Germinal center (tissue), 1 donor: ENCODE data around the gene FNDC3B.
"Not testable (repeated sequence)": the region's sequence is repeated elsewhere in the genome, so short reads cannot be mapped to it uniquely, and the experiment has no call there.

ENCODE experiments used
- DNase-seq: peaks from one replicate; pipeline ENCODE4 v3.0.0; 2012; ENCODE audit warnings: mixed read lengths, low spot score

The FNDC3B gene

DNA sequence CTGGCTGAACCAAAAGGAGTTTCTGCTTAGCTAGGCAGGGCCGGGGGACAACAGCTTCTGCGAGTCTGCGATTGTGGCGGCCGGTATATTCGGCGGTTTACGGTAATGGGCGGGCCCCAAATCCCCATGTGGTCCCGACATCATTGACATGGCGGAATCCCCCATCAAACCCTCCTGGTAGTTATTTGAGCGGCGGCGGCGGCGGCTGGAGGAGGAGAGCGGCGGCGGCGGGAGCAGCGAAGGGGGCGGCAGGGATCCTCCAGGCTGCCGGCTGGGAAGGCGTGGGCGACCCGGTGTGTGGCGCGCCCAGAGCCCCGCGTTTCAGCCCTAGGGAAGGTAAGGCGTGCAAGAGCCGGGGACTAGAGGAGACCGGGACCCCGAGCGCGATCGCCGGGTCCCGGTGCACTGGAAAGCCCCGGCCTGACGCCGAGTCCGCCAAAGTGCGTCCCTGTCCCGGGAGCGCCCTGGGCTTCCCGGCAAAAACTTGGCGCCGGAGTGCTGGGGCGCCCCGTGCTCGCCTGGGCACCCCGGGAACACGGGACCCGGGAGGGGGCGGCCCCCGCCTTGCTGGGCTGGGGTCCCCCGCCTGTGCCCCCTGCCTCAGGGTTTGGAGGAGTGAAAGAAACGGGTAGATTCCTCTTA is at the start of gene FNDC3B:
FNDC3B (plus strand) TSS at position 143 of the 642 bp plus-strand sequence. CDS start 72,902 bp downstream, outside the sequence.
- DNase-seq = peak; percentile 87

DNA sequence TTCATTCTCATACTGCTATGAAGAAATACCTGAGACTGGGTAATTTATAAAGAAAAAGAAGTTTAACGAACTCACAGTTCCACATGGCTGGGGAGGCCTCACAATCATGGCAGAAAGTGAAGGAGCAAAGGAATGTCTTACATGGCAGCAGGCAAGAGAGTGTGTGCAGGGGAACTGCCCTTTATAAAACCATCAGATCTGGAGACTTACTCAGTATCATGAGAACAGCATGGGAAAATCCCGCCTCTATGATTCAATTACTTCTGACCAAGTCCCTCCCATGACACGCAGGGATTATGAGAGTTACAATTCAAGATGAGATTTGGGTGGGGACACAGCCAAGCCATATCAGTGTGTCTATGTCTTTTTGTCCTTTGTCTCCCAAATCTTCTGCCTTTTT is 49.1 kb upstream of the FNDC3B start:
- DNase-seq = not testable (repeated sequence)

DNA sequence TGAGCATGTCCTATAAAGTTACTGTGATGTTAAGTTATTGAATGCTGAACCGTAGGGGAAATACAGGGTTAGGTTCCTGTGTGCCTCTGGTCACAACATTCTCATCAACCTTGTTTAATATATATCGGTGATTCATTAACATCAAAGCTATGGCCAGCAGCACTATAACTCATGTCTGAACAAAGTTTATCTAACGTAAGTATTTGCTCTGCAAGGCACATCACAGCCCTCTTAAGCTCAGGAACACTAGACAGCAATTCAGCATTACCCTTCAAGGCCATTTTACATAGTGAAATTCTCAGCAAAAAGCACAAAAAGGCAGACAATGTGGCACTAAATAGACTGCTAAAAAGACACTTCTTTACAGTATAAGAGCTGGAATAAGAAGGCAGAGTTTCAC is 48.2 kb upstream of the FNDC3B start:
- DNase-seq = no peak

DNA sequence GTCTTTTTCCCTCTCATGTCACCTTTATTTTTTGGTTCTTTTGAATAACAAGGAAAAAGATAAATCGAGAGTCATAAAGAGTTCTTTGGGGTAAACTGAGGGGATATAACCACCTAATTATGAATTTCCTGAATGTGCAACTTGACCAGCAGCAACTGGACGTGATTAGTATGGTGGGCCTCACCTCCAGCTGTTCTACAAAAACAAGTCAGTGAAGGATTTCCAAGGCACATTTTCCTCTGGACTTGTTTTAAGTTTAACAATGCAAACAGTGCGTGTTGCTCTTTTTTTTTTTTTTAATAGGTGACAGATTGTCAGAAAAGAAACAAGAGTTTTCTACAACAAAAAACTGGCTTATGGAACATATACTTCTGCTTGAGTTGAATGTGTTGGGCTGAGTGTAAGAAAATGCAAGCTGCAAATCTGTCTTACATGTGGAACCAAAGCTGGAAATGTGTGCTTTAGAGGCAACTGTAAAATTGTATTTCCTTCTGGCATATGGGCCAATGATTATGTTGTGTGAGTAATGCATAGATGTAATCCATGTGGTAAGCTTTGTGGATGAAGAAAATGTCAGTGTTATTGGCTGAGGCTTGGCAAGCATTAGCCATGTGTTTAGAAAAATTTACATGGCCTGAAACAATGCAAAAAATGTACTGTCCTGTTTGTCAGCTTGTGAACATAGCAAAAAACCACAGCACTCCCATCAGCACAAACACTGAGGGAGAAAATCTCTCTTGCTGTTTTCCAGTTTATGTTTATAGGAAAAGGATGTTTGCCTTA is 44.5 kb upstream of the FNDC3B start:
- DNase-seq = no peak

DNA sequence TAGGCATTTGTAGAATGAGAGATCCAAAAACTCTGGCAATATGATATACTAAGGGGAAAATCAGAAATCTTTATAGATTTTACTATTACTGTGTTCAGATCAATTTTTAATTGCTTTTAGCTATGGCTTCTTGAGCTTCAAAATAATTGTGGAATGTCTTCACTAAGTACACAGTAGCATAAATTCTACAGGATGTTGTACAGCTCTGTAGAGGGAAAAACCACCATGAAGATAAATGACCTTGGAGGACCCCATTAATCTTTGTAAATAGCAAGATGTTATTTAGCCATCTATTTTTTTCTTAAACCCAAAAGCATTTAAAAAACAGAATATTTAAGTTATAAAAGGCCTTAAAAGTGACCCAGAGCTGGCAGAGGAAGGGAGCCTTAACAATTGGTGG is 43.9 kb upstream of the FNDC3B start:
- no peak for DNase-seq

DNA sequence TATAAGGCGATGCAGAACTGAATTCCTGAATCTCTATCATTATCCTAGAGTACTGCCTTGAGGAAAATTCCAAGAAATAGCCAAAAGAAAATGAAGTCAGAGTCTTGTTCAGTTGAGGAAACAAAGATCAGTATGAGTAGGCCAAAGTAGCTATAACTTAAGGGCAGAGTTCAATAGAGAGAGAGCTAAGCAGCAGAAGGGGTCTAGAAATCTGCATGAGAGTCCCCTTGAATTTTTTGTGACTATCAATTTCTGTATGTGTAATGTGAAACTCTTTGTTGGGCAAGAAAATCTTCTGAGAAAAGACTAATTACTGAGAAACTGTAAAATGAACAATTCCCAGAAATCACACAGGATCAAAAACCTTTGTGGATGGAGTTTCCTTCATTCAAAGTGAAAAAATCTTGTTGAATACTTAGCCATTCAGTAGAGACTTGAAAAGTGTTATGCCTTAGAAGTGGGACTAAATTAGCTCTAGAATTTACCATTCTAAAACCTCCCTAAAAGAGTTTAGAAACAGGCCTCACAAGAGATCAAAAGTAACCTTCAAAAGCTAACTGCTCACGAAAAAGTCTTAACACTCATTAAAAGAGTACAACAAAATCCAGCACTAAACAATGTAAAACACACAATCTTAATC is 43.1 kb upstream of the FNDC3B start:
- DNase-seq = no peak

DNA sequence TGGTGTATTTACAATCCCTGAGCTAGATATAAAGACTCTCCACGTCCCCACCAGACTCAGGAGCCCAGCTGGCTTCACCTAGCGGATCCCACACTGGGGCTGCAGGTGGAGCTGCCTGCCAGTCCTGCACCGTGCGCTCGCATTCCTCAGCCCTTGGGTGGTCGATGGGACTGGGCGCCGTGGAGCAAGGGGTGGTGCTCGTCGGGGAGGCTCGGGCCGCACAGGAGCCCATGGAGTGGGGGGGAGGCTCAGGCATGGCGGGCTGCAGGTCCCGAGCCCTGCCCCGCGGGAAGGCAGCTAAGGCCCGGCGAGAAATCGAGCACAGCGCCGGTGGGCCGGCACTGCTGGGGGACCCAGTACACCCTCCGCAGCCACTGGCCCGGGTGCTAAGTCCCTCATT is 40.6 kb upstream of the FNDC3B start:
- not testable (repeated sequence) for DNase-seq

DNA sequence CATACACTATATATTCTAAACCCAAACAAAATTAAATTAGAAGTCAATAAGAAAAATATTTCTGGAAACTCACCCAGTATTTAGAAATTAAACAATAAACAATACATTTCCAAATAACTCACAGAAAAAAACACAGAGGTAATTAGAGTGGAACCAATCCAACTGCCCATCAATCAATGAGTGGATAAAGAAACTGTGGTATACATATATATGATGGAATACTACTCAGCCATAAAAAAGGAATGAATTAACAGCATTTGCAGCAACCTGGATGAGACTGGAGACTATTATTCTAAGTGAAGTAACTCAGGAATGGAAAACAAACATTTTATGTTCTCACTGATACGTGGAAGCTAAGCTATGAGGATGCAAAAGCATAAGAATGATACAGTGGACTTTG is 37.8 kb upstream of the FNDC3B start:
- DNase-seq = not testable (repeated sequence)

DNA sequence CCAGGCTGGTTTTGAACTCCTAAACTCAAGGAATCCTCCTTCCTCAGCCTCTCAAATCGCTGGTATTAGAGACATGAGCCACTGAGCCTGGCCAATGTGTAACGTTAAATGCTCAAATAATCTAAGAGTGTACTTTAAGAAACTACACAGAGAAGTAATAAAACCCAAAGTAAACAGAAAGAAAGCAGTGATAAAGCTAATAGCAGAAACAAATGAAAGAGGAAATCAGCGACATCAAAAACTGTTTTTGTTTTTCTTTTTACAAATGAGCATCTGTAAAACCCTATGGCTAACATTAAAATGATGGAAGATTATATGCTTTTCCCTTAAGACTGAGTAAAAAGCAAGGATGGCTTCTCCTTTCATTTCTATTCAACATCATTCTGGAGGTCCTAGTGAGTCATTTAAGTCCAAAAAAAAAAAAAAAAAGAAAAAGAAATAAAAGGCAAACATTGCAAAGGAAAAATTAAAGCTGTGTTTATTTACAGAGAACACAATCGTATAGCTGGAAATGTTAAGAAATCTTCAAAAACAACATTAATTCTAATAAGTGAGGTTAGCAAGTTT is 36.8 kb upstream of the FNDC3B start:
- no peak for DNase-seq

DNA sequence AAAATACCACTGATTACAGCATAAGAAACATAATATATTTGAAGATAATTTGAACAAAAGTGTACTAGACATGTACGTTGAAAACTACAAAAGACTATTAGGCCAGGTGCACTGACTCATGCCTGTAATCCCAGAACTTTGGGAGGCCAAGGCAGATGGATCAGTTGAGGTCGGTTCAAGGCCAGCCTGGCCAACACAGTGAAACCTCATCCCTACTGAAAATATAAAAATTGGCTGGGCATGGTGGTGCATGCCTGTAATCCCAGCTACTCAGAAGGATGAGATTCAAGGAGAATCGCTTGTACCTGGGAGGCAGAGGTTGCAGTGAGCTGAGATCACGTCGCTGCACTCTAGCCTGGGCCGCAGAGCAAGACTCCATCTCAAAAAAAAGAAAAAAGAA is 36.2 kb upstream of the FNDC3B start:
- no peak for DNase-seq

DNA sequence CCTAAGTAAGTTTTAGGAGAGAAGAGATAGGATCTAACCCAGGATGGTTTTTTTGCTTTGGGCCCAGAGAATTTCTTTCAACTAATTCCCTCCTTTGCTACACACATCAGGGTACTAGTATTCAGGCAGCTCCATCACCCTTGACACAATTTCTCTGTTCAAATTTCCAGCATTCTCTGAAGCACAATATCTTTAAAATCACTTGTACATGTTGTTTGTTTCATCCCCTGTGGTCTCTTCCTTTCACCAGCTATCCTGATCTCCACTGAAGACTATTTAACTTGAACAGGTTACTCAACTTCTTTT is 32.4 kb upstream of the FNDC3B start:
- DNase-seq = no peak

DNA sequence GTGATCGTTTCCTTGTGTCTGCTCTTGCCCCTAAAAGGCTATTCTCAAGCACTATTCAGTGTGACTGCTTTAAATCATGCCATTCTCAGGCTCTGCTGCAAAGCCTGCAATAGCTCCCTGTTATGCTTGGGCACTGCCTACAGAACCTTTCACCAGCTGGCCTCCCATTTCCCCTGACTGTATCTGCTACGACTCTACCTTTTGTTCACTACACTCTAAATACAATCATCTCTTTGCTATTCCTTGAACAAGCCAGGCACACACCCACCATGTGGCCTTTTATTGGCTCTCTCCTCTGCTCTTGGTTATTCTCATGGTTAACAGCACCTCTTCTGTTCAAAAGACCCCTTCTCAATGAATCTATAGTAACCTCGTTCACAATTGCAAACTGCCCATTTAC is 29.6 kb upstream of the FNDC3B start:
- no peak for DNase-seq

DNA sequence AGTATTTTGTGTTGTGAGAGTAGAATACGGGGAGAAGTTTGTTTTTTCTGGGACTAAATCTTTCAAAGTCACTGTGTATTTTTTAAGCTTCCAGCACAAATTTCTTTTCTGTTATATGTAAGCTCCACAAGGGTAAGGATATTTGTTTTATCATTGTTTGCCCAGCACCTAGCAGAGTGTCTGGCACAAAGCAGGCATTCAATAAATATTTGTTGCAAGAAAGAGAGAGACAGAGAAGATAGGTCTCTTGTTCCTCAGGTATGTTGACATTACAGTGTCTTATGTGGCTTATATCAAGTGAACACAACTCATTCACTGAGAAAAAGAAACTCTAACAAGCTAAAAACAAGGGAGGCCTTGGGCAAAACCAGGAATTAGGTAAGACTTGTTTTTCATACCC is 26.6 kb upstream of the FNDC3B start:
- no peak for DNase-seq

DNA sequence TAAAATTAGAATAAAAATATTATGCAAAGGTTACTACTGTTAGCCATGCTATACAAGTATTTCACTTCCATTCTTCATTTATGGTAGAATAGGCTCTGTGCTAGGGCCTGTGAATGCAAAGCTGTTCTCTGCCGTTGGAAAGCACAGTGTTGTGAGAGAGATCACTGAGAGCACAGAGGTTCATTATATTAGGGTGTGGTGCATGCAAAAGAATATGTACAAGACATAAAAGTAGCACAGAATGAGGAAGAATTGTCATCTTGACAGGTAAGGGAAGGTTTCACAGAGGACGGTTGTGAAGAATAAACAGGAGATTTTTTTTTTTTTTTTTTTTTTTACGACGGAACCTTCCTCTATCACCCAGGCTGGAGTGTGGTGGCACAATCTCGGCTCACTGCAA is 25.2 kb upstream of the FNDC3B start:
- DNase-seq = no peak

DNA sequence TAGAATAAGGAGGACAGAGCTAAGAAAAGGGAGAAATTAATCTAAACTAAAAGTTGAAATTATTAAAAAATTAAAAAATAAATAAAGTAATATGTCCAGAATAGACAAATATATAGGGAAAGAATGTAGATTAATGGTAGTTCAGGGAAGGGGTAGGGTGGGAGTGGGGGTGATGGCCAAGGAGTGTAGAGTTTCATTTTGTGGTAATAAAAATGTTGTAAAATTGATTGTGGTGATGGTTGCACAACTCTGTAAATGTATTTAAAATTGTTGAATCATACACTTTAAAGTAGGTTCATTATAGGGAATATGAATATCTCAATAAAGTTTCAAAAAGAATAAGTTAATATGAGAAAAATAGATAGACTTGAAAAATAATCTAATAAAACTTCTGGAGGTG is 21.0 kb upstream of the FNDC3B start:
- no peak for DNase-seq

DNA sequence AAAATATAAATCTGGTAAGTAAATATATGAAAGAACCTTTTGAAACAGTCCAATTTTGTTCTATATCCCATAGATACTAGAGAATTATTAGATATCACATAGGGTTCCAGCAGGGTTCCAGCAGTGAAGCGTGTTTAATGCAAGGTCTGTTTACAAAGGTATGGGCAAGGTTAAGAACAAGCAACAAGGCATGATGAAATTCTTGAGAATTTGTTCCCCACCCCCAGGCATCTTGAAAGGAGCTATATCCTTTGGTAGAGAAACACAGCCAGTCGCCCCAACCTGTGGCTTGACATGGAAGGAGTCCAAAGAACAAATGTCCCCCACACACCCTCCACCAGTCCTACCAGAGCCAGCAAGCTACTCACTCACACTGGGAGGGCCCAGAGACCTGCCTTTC is 18.6 kb upstream of the FNDC3B start:
- DNase-seq = no peak

DNA sequence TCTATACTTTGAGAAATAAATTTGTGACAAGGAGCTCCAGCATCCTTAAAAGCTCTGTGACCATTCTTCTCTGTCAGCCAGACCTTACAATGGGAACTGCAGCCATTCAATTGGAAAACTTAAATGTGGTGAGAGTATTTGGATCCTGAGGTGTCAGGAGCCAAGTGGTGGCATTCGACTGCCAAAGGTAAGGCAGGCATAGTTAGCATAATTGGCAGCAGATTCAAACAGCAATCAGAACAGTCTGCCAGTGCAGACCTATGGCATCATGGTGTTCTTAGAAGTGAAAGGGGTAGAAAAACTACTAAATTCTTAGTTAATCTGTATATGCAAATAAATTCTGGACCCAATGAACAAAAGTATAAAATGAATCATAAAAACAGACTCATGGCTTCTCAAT is 18.2 kb upstream of the FNDC3B start:
- no peak for DNase-seq

DNA sequence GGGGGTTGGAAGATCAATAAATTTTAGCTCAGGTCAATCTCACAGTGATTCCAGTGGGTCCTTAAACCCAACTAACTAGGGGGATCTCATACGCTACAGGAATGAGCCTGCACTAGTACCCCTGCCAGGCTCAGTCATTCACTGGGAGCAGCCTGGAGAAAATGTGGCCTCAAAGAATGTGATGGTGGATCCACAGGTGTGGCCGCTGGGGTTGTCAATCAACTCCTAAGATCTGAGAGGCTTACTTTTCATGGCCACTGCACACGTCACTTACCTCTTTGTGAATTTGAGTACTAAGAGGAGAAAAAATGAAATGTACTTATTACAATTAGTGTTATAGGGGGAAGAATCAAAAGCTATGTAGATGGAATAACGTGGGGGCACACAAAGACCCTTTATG is 17.5 kb upstream of the FNDC3B start:
- DNase-seq = no peak

DNA sequence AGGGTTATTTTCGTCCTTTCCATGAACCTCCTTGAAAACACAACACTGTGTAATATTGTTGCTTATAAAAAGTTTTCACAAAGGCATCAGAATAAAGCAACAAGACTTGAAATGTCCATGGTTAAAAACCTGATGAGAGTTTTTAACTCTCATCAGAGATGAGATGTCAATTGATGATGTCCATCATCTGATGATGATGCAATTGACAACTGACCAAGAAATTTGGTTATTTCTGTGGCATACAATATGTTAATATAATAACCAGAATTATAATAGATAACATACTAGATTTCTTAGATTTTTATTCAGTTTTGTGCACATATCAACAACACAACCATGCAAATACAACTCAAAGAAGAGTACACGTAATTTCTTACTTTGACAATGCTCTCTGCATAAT is 15.5 kb upstream of the FNDC3B start:
- DNase-seq = no peak

DNA sequence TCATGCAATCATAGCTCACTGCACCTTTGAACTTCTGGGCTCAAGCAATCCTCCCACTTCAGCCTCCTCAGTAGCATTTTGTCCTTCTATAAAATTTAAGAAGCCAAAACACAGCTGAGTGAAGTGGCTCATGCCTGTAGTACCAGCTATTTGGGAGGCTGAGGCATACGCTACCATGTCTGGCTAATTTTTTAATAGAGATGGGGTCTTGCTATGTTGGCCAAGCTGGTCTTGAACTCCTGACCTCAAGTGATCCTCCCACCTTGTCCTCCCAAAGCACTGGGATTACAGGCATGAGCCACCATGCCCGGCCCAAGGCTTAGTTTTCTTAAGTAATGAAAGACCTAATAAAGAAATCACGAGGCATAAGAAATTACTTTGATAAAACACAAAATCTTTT is 14.7 kb upstream of the FNDC3B start:
- no peak for DNase-seq

DNA sequence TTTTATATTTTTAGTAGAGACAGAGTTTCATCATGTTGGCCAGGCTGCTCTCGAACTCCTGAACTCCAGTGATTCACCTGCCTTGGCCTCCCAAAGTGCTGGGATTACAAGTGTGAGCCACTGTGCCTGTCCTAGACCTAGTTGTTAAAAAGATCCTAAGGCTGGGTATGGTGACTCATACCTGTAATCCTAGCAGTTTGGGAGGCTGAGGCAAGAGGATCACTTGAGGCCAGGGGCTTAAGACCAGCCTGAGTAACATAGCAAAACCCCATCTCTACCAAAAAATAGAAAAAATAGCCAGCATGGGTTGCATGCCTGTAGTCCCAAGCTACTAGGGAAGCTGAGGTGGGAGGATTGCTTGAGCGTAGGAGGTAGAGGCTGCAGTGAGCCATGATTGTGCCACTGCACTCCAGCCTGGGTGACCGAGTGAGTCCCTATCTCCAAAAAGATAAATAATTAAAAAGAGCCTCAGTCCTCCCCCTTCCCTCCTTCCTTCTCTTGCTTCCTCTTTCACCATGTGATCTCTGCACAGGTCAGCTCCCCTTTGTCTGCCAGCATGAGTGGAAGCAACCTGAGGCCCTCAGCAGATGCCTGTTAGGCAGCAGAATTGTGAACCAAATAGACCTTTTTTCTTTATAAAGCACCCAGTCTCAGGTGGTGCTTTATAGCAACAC is 9.8 kb upstream of the FNDC3B start:
- no peak for DNase-seq

DNA sequence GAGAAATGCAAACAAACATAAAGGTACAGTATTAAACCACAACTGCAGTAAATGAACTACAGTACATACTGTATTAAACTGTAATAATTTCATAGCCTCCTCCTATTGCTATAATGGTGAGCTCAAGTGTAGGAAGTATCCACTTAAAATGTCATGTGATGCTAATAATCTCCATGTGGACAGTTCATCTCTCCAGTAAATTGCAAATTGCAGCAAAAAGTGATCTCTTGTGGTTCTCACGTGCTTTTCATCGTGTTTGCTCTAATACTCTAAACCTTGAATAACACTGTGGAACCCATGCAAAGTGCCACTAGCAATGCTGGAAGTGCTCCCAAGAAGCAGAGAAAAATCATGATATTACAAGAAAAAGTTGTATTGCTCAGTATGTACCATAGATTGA is 9.2 kb upstream of the FNDC3B start:
- DNase-seq = no peak

DNA sequence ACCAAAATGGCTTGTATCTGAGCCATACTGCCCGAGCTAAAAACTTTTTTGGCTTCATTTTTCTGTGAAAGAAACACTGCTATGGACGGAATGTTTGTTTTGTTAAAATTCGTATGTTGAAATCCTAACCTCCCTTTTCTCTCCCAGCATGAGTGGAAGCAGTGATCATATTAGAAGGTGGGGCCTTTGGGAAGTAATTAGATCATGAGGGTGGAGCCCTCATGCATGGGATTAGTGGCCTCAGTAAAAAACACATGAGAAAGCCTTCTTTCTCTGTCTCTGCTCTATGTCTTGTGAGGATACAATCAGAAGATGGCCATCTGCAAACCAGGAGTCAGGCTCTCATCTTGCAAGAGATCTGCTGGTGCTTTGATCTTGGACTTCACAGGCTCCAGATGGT is 7.4 kb upstream of the FNDC3B start:
- DNase-seq = no peak
